Brain microvascular endothelial cell (primary cell): ENCODE measurements around the gene CDH4.

ENCODE experiments used
- DNase-seq: peaks from one replicate; pipeline ENCODE4 v3.0.0-alpha.2; 2020
- H3K27ac ChIP-seq: fragments of 250-450 bp; sonication (Bioruptor Pico); 2 replicates; pipeline ENCODE4 v1.5.1; 2020; ENCODE audit warnings: mild to moderate bottlenecking, moderate library complexity
- H3K27me3 ChIP-seq: fragments of 250-450 bp; sonication (Bioruptor Pico); replicated peaks from 2 replicates; pipeline ENCODE4 v1.5.1; 2020; ENCODE audit warnings: mild to moderate bottlenecking
- H3K36me3 ChIP-seq: fragments of 250-450 bp; sonication (Bioruptor Pico); replicated peaks from 2 replicates; pipeline ENCODE4 v1.5.1; 2020; ENCODE audit warnings: mild to moderate bottlenecking
- H3K4me3 ChIP-seq: 2 replicates; pipeline ENCODE4 v1.5.1; 2011; ENCODE audit warnings: low read depth, mild to moderate bottlenecking, control low read depth, low read length, moderate library complexity
- in situ Hi-C: cut with HindIII; loops from 2 replicates; pipeline ENCODE4 v1.10.0; 2017; ENCODE audit warnings: low sequenced_read_pairs, low pct_ligation_motif_present
- TF ChIP-seq, protein P1 (sequence below): IDR thresholded peaks from 2 replicates; pipeline ENCODE4 v1.5.1; 2011; ENCODE audit warnings: low read depth, mild to moderate bottlenecking, moderate library complexity, low read length, control low read depth, inconsistent platforms; ENCODE audit errors: missing control alignments

Gene CDH4

DNA sequence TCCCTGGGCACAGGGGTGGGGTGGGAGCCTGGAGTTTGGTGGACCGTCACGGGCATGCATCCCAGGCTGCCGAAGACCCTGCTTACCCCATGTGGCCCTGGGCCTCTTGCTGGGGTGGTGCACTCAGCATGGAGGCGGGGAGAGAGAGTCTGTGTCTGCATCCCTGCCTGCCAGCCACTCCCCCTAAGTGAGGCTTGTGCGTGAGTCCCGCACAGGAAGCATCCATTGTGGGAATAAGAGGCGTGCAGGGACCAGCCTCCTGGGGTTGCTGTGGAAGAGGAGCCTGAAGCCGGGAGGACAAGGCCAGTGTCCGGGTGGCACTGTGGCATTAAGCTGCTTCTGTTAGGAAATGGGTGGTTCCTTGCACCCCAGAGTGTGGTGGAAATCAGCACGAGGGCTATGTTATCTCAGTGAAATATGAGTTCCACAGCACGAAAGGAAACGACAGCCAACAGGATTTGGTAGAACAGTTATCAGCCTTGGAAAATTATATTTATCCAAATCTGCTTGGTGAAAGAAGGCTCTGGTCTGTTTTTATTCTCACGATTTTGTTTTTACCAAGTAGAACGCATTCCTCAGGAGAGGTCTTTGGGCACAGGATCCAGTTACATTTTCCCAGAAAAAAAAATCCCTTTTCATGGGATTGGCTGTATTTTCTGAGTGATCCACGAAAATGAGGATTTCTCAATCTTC lies 35.7 kb downstream of the CDH4 start:
- in situ Hi-C loops: no loop called here

DNA sequence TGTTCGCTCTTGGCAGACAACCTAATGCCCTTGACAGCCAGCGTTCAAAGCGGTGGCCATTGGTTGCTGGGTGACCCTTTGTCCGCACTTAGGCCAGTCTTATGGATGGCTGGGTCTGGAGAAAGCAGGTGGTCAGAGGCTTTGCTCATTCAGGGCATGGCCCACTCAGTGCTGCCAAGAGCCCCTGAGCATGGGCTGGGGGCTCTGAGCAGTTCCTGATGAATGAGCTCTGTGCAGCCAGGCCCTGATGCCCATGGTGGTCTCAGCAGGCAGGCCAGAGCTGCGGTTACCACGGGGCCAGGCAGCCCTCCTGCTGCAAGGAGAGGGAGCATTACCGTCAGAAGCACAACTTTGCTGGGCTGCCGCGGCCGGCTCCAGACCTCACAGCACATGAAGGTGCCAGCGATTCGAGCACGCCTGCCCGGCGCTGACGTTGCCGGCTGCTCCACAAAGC lies 36.3 kb downstream of the CDH4 start:
- Histone ChIP-seq H3K27me3 (no peaks in the 10 kb centered on the region), H3K27ac (no peak overlapping the region), H3K36me3 (no peaks in the 10 kb centered on the region), H3K4me3 (no peak overlapping the region)
- in situ Hi-C loops: no loop called here
- DNase-seq: no peak
- TF ChIP-seq, protein P1, sequence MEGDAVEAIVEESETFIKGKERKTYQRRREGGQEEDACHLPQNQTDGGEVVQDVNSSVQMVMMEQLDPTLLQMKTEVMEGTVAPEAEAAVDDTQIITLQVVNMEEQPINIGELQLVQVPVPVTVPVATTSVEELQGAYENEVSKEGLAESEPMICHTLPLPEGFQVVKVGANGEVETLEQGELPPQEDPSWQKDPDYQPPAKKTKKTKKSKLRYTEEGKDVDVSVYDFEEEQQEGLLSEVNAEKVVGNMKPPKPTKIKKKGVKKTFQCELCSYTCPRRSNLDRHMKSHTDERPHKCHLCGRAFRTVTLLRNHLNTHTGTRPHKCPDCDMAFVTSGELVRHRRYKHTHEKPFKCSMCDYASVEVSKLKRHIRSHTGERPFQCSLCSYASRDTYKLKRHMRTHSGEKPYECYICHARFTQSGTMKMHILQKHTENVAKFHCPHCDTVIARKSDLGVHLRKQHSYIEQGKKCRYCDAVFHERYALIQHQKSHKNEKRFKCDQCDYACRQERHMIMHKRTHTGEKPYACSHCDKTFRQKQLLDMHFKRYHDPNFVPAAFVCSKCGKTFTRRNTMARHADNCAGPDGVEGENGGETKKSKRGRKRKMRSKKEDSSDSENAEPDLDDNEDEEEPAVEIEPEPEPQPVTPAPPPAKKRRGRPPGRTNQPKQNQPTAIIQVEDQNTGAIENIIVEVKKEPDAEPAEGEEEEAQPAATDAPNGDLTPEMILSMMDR: no peak

More for the DNA sequence above, 35.7 kb downstream of the CDH4 start:
- no peaks in the 10 kb centered on the region for H3K36me3 ChIP-seq
- TF ChIP-seq, protein P1: no peak
- no peak for DNase-seq
- no peaks in the 10 kb centered on the region for H3K27me3 ChIP-seq
- no peak overlapping the region for H3K4me3 ChIP-seq
- no peak overlapping the region for H3K27ac ChIP-seq

DNA sequence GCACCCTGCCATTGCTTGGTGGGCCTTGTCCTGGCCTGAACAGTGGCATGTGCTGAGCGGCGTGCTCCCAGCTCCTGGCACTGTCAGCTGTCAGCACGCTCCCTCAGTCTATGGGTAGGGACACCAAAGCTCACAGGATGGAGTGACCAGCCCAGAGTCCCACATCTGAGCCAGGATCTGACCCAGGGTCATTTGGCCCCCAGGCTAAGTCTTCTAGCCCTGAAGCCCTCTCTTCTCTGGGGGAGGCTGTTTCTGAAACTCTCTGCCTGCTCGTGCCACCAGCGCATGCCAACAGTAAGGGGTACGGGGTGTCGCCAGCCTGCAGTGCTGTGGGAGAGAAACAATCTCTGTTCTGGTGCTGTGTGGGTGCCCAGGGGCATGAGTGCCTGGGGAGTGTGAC lies 37.1 kb downstream of the CDH4 start:
- Histone ChIP-seq H3K27me3 (no peaks in the 10 kb centered on the region), H3K4me3 (no peak overlapping the region), H3K27ac (no peak overlapping the region), H3K36me3 (no peaks in the 10 kb centered on the region)
- TF ChIP-seq, protein P1: no peak
- in situ Hi-C loops: no loop called here
- DNase-seq: no peak

DNA sequence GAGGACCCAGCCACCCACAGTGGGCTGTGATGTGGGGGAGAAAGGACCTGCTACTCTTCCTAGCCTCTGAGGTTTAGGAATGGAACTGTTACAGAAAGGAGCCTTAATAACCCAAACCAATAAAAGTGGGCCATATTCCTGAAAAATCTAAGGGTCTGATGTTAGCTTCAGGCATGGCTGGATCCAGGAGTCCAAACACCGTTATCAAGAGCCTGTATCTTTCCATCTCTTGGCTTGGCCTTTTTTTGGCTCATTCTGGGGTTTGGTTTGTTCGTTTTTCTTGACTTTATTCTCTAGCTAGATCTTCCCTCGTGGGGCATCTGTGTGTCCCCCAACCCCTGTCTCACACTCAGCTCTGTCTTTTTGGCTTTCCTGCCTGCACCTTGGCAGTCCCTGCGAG lies 38.7 kb downstream of the CDH4 start:
- no peaks in the 10 kb centered on the region for H3K27me3 ChIP-seq
- in situ Hi-C loops: no loop called here
- TF ChIP-seq, protein P1: no peak

DNA sequence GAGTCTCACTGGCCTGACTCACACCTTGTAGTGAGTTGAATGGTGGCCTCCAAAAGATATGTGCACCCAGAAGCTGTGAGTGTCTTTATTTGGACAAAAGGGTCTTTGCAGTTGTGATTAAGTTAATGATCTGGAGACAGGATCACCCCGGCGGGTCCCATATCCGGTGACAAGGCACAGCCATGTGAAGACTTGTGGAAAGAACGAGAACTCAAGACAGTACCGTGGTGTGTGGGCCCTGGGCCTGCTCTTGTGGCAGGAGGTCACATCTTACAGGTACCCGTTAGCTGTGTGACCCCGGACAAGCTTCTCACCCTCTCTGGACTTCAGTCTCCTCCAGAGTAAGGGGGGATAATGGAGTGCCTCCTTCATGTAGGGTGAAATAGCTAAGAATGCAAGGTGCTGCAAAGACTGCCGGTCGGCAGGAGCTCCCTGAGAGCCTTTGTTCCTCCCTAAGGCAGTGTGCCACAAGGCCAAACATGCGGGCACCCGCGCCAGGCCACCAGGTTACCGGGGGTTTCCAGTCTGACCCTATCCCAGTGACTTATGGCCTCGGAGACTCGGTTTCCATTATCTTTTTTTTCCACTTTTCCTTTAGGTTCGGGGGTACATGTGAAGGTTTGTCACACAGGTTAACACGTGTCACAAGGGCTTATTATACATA lies 39.2 kb downstream of the CDH4 start:
- in situ Hi-C loops: no loop called here
- Histone ChIP-seq H3K27me3 (no peaks in the 10 kb centered on the region), H3K36me3 (no peaks in the 10 kb centered on the region), H3K4me3 (no peak overlapping the region), H3K27ac (no peak overlapping the region)
- DNase-seq: no peak
- TF ChIP-seq, protein P1: no peak

More for the DNA sequence above, 38.7 kb downstream of the CDH4 start:
- DNase-seq: no peak
- H3K36me3 ChIP-seq: no peaks in the 10 kb centered on the region
- no peak overlapping the region for H3K27ac ChIP-seq
- H3K4me3 ChIP-seq: no peak overlapping the region

DNA sequence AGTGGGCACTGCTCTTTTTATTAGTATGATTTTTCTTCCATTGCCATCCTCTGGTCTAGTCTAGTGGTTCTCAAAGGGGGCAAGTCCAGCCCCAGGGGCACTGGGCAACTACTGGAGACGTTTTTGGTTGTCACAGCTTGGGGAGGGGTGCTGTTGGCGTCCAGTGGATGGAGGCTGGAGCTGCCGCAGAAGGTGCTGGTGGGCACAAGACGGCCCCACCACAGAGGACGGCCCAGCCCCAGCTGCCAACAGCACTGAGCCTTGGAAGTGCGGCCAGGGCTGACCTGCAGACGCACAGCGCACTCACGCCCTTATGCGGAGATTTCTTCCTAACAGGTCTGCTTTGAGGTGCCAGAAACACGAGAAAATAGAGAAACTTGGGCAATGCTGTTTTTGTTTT lies 40.3 kb downstream of the CDH4 start:
- no peak overlapping the region for H3K27ac ChIP-seq
- TF ChIP-seq, protein P1: no peak
- H3K36me3 ChIP-seq: no peaks in the 10 kb centered on the region
- no peaks in the 10 kb centered on the region for H3K27me3 ChIP-seq
- in situ Hi-C loops: no loop called here
- no peak for DNase-seq
- H3K4me3 ChIP-seq: no peak overlapping the region
